GM10266 (cell line): ENCODE measurements around the gene BCAS3.

Experiments
- DNase-seq: peaks from one replicate; pipeline ENCODE4 v3.0.0; 2012; ENCODE audit errors: extremely low spot score
- CTCF ChIP-seq: IDR thresholded peaks from 2 replicates; pipeline ENCODE4 v1.5.1; 2012; ENCODE audit warnings: mild to moderate bottlenecking, low read depth; ENCODE audit not compliant: control insufficient read depth, insufficient read depth; ENCODE audit errors: missing control alignments

The BCAS3 gene

GRCh38 chr17:61225178-61225882 is 547.7 kb downstream of the BCAS3 start:
- no peak for TF ChIP-seq CTCF

DNA sequence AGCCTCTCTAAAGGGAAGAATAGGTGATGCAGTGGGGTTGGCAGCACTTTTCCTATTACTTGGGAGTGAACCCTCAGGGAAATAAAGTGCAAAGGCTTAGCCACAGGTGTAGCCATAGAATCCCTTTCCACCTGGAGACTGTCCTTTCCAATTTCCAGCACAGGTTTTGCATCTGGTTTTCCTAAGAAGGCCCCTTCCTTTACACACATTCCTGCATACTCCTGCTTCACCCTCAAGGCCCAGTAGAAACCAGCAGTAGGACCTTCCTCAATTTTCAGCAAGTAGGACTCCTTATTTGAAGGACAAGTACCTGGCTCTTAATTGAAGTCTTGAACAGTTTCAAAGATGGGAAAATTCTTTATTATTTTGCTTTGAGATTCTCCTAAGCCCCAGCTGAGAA is 550.2 kb downstream of the BCAS3 start:
- no peak for DNase-seq
- TF ChIP-seq CTCF: no peak

More at GRCh38 chr17:61225178-61225882, 547.7 kb downstream of the BCAS3 start:
- DNase-seq: no peak

DNA sequence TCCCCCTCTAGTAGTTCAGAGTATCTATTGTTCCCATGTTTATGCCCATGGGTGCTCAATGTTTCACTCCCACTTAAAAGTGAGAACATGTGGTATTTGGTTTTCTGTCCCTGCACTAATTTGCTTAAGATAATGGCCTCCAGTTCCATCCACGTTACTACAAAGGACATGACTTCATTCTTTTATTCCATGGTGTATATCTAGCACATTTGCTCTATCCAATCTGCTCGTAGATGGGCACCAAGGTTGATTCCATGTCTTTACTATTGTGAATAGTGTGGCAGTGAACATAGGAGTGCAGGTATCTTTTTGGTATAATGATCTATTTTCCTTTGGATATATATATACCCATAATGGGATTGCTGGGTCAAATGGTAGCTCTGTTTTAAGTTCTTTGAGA is 552.8 kb downstream of the BCAS3 start:
- DNase-seq: no peak
- TF ChIP-seq CTCF: no peak

DNA sequence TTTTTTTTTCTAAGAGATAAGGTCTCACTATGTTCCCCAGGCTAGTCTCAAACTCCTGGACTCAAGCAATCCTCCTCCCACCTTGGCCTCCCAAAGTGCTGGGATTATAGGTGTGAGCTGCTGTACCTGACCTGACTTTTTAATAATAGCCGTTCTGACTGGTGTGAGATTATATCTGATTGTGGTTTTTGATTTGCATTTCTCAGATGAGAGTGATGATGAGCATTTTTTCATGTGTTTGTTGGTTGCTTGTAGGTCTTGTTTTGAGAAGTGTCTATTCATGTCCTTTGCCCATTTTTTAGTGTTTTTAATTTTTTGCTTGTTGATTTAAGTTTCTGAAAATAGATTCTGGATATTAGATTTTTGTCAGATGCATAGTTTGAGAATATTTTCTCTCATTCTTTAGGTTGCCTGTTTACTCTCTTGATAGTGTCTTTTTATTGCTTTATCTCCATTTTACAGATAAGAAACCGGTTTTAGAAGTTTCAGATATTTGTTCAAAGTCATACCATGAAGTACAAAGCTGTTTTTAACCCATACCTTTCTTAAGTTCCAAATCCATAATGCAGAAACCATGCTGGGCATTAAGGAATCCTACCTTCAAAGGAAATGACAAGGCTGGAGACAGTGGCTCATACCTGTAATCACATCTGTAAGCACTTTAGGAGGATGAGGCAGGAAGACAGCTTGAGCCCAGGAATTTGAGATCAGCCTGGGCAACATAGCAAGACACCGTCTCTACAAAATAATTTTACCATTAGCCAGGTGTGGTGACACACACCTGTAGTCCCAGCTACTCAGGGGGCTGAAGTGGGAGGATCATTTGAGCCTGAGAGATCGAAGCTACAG is 553.5 kb downstream of the BCAS3 start:
- no peak for DNase-seq
- TF ChIP-seq CTCF: no peak

DNA sequence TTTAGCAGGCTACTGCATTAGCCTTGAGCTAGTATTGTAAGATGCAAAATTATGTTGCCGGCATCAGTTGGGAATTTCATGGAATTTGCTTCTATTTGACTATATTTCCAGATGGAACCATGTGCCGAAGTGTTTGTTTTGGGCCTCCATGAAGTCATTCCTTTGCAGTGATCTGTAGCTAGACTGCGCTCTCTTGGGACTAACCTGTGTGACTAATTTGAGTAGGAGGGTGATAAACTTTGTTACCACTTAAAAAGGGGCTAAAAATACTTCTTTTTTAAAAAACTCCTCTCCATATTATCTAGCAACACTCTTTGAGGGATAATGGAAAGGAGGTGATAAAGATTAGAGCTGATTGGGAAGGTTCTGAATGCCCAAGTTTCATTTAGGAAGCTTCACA is 555.2 kb downstream of the BCAS3 start:
- DNase-seq: no peak
- TF ChIP-seq CTCF: no peak

- no peak for DNase-seq
- no peak for TF ChIP-seq CTCF
Measured at GRCh38 chr17:61233991-61234750, 556.5 kb downstream of the BCAS3 start.
